K562 (cell line): Measurements from ENCODE around the gene FMO3. TPM values are rescaled to one million over a fixed set of nuclear protein-coding genes. Genes with fewer than 3 reads are reported as not detected.

ENCODE experiments used
- ATAC-seq: fragments of 200-7000 bp; cut with Tn5 transposase; 3 replicates; pipeline ENCODE4 v1.9.1; 2020; ENCODE audit warnings: moderate library complexity
- BruUV-seq: library from RNA; stranded (reverse); fragments of 400-500 nt; replicated peaks from 2 replicates; lab custom pipeline; 2021; lab: Mats Ljungman, UMichigan
- CTCF ChIA-PET: fragments of 300-600 bp; formaldehyde crosslinking; extraction: SDS; loops from one replicate; lab custom pipeline; 2021; ENCODE audit warnings: low intra/inter-chr PET ratio; lab: Yijun Ruan, JAX
- POLR2A ChIA-PET: fragments of 300-600, 350-650 bp; sonication (Branson Sonifier 250); formaldehyde crosslinking; extraction: SDS; loops from one replicate; lab custom pipeline; 2021; ENCODE audit warnings: antibody characterized with exemption, inconsistent platforms; lab: Yijun Ruan, JAX
- DNase-seq, 4 experiments: peaks; one replicate each; pipeline versions ENCODE4 v3.0.0 to v3.0.0-alpha.2; 2011 to 2018; ENCODE audit warnings: low spot score in 3 of 4, mixed read lengths in 3 of 4; ENCODE audit errors: extremely low read depth in 1 of 4
- FAIRE-seq: peaks from 2 replicates; lab custom pipeline; 2011; peaks lifted over from hg19 to GRCh38; lab: Jason Lieb, UNC
- H2AFZ ChIP-seq: 2 replicates; pipeline ENCODE4 v1.6.0; 2011; ENCODE audit warnings: low read depth, low read length, control low read depth, inconsistent platforms
- H3K27ac ChIP-seq: fragments of 200-600 bp; 3 replicates; pipeline ENCODE4 v1.8.0; 2011; ENCODE audit warnings: low read depth, mild to moderate bottlenecking, control low read depth, inconsistent platforms, low read length, moderate library complexity, mixed read lengths; ENCODE audit errors: extremely low read depth
- H3K27me3 ChIP-seq, 2 experiments: fragments of 300-600 bp in 1 of 2; 2 replicates in 1 of 2; 3 replicates in 1 of 2; pipeline versions ENCODE4 v1.6.0 to v1.8.0; 2011; ENCODE audit warnings: inconsistent platforms in 2 of 2, low read length in 2 of 2, mild to moderate bottlenecking in 1 of 2, mixed read lengths in 1 of 2, moderate library complexity in 1 of 2; ENCODE audit not compliant: control insufficient read depth in 2 of 2, insufficient read depth in 2 of 2
- H3K36me3 ChIP-seq: fragments of 300-600 bp; 3 replicates; pipeline ENCODE4 v1.8.0; 2011; ENCODE audit warnings: mild to moderate bottlenecking, low read length, inconsistent platforms; ENCODE audit not compliant: control insufficient read depth, insufficient read depth
- H3K4me1 ChIP-seq, 2 experiments: fragments of 200-600 bp in 1 of 2; replicated peaks in 1 of 2; 2 replicates in 1 of 2; 3 replicates in 1 of 2; pipeline versions ENCODE4 v1.5.1 to v1.8.0; 2011; ENCODE audit warnings: inconsistent platforms in 2 of 2, low read length in 2 of 2, mild to moderate bottlenecking in 1 of 2, mixed read lengths in 1 of 2, moderate library complexity in 1 of 2; ENCODE audit not compliant: control insufficient read depth in 2 of 2, insufficient read depth in 2 of 2
- H3K4me2 ChIP-seq: 2 replicates; pipeline ENCODE4 v1.6.1; 2011; ENCODE audit warnings: low read length, control low read depth, inconsistent platforms, mixed read lengths; ENCODE audit not compliant: insufficient read depth
- H3K4me3 ChIP-seq: fragments of 200-600 bp; sonication (generic), shearing (Covaris generic); 2 replicates; pipeline ENCODE4 v1.5.1; 2016; ENCODE audit warnings: control low read depth, inconsistent platforms
- H3K79me2 ChIP-seq: fragments of 200-600 bp; 3 replicates; pipeline ENCODE4 v1.8.0; 2011; ENCODE audit warnings: low read length, inconsistent platforms; ENCODE audit not compliant: control insufficient read depth, insufficient read depth
- H3K9ac ChIP-seq, 2 experiments: 2 replicates each; pipeline versions ENCODE4 v1.6.0 to v1.6.1; 2011; ENCODE audit warnings: low read depth in 2 of 2, low read length in 2 of 2, control low read depth in 1 of 2, inconsistent platforms in 1 of 2, mild to moderate bottlenecking in 1 of 2, mixed read lengths in 1 of 2; ENCODE audit not compliant: insufficient read depth in 1 of 2
- H3K9me1 ChIP-seq: one replicate; pipeline ENCODE4 v1.6.0; 2011; ENCODE audit warnings: inconsistent platforms, mild to moderate bottlenecking, low read length, moderate library complexity; ENCODE audit not compliant: control insufficient read depth, insufficient read depth
- H3K9me3 ChIP-seq: replicated peaks from 2 replicates; pipeline ENCODE4 v1.5.1; 2011; ENCODE audit warnings: low read depth, low read length, inconsistent platforms; ENCODE audit not compliant: control insufficient read depth, insufficient read depth
- H4K20me1 ChIP-seq: replicated peaks from 2 replicates; pipeline ENCODE4 v1.6.1; 2011; ENCODE audit warnings: low read length, inconsistent platforms, mixed read lengths; ENCODE audit not compliant: control insufficient read depth, insufficient read depth
- ARID1B ChIP-seq: fragments of 450-650 bp; IDR thresholded peaks from 2 replicates; pipeline ENCODE4 v1.6.1; 2016; ENCODE audit warnings: antibody characterized with exemption, mild to moderate bottlenecking, inconsistent platforms
- BRF1 ChIP-seq: IDR thresholded peaks from 3 replicates; pipeline ENCODE4 v1.6.1; 2011; ENCODE audit warnings: borderline replicate concordance, mild to moderate bottlenecking; ENCODE audit not compliant: insufficient read length; ENCODE audit errors: extremely low read depth
- CBFA2T2 ChIP-seq: fragments of 450-650 bp; conservative IDR thresholded peaks from 2 replicates; pipeline ENCODE4 v1.6.1; 2017; ENCODE audit warnings: mild to moderate bottlenecking
- RBBP5 ChIP-seq: fragments of 200-600 bp; sonication (generic); IDR thresholded peaks from 2 replicates; pipeline ENCODE4 v1.6.1; 2012; ENCODE audit warnings: borderline replicate concordance, mild to moderate bottlenecking, low read length, control low read depth, inconsistent platforms; ENCODE audit not compliant: insufficient read depth, poor library complexity, severe bottlenecking
- TRIM28 ChIP-seq: fragments of 450-650 bp; IDR thresholded peaks from 2 replicates; pipeline ENCODE4 v1.6.1; 2017
- ZNF197 ChIP-seq: fragments of 200-800 bp; sonication (Bioruptor generic); IDR thresholded peaks from 2 replicates; pipeline ENCODE4 v1.6.1; 2016; ENCODE audit warnings: low read depth, missing genetic modification characterization, missing compliant biosample characterization
- WGBS: fragments of 100-300 bp; shearing (Covaris generic); methylation state at CpG from one replicate; pipeline ENCODE4 v1.1.6; 2016; ENCODE audit warnings: low coverage, mixed read lengths; ENCODE audit not compliant: insufficient coverage; ENCODE audit errors: missing lambda C conversion rate; 5-methylcytosine and 5-hydroxymethylcytosine counted together
- in situ Hi-C: fragments of 300-500 bp; cut with MboI; formaldehyde crosslinking; loops from 4 replicates; pipeline ENCODE4 v1.15.0; 2018; ENCODE audit warnings: inconsistent platforms, mixed read lengths
- intact Hi-C: fragments of 100-400 bp; cut with micrococcal nuclease; formaldehyde crosslinking; loops from 2 replicates; pipeline ENCODE4 v1.14.2; 2022
- polyA plus RNA-seq, 8 experiments: library from polyadenylated mRNA; depleted of rRNA in 4 of 8; stranded (reverse) in 5 of 8; unstranded in 3 of 8; fragments of >200 nt; fragmentation: Nextera tagmentation in 2 of 8; fragmentation: Illumina TruSeq in 1 of 8; extraction: Ambion mirVana in 2 of 8; extraction: Trizol in 1 of 8; gene quantifications; 2 replicates each; pipeline versions ENCODE4 v1.2.1 to v1.2.3, GENCODE V29; 2011 to 2014; ENCODE audit warnings: inconsistent platforms in 1 of 8, missing spikeins in 1 of 8
- total RNA-seq, 7 experiments: library from RNA; depleted of rRNA in 6 of 7; stranded (reverse); fragments of >200 nt in 6 of 7; fragmentation: Illumina TruSeq in 2 of 7; extraction: Trizol in 2 of 7; gene quantifications; 2 replicates each; pipeline versions ENCODE4 v1.2.1 to v1.2.3, GENCODE V29; 2011 to 2021; ENCODE audit warnings: low replicate concordance in 1 of 7
- TF ChIP-seq, protein P1 (sequence below): IDR thresholded peaks from 2 replicates; pipeline ENCODE4 v1.6.1; 2011; ENCODE audit warnings: borderline replicate concordance, low read depth, mild to moderate bottlenecking, moderate library complexity, low read length; ENCODE audit not compliant: insufficient read depth, poor library complexity, severe bottlenecking

FMO3 gene
- total and polyA plus RNA-seq, 9 of the 15 experiments (the other 6 are each of a cell fraction or from before 2014, with no cell fraction given), result not detected

DNA sequence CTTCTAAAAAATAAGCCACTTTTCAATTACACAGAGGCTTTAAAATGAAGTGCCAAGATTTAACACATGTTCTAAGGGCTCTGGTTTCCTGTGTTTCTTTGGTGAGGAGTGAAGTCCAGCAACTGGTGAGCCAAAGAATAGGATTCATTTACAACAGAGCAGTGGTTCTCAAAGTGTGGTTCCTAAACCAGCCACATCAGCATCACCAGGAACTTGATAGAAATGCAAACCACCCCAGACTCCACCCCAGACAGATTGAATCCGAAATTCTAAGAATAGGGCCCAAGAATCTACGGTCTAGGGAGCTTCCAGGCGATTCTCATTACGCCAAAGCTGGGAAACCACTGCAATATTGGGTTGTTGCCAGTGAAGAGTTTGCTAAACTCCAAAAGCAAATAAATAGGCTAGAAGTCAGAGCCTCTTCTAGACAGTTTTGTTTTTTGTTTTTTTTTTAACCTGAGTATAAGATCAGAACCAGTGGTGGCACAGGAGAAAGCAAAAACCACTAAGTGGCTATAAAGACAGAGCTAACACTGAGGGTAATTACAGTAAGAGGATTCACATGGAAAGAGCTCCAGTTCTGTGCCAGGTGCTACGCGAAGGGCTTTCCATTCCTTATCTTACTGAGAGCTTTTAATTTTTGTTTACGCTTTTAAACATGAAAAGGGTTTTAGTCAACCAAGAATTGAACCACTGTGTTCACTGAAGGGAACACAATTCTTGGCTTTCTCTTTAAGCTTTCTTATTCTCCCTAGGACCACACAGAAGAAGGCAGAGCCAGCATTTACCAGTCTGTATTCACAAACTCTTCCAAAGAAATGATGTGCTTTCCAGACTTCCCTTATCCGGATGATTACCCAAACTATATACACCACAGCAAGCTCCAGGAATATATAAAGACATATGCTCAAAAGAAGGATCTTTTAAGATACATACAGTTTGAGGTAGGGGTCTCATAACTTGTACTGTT, 52.0 kb downstream of the FMO3 start:
- Histone ChIP-seq H3K9me1 (no peaks in the 10 kb centered on the region), H3K36me3 (no peaks in the 10 kb centered on the region), H3K4me3 (no peak overlapping the region), H4K20me1 (no peaks in the 10 kb centered on the region), H3K9me3 (0 out of 2 replicates have a peak, but pooled peaks cover 2% of the 10 kb centered on the region)
- no TSS peak for BruUV-seq
- intact Hi-C loops (no loop called here), in situ Hi-C loops (no loop called here)
- ATAC-seq, result no peak
- POLR2A ChIA-PET, result no interaction called here
- WGBS, result under 1% methylated on average over 8 of the region's 8 CpGs
- TF ChIP-seq TRIM28, result no peak
- TF ChIP-seq ARID1B, result no peak
- TF ChIP-seq, protein P1, sequence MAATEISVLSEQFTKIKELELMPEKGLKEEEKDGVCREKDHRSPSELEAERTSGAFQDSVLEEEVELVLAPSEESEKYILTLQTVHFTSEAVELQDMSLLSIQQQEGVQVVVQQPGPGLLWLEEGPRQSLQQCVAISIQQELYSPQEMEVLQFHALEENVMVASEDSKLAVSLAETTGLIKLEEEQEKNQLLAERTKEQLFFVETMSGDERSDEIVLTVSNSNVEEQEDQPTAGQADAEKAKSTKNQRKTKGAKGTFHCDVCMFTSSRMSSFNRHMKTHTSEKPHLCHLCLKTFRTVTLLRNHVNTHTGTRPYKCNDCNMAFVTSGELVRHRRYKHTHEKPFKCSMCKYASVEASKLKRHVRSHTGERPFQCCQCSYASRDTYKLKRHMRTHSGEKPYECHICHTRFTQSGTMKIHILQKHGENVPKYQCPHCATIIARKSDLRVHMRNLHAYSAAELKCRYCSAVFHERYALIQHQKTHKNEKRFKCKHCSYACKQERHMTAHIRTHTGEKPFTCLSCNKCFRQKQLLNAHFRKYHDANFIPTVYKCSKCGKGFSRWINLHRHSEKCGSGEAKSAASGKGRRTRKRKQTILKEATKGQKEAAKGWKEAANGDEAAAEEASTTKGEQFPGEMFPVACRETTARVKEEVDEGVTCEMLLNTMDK, result no peak
- no peak for TF ChIP-seq BRF1
- no peak for TF ChIP-seq ZNF197 (CRISPR knock-in tag)
- no peak for TF ChIP-seq RBBP5
- TF ChIP-seq CBFA2T2, result no peak
- TF ChIP-seq, all 486 proteins: peak for 0
- no peak for DNase-seq
- Histone ChIP-seq H3K9ac (no peak overlapping the region), H3K27me3 (no peaks in the 10 kb centered on the region), H3K4me1 (no peaks in the 10 kb centered on the region), H3K27ac (no peak overlapping the region), H3K4me2 (no peak overlapping the region), H2AFZ (no peak overlapping the region), H3K79me2 (no peaks in the 10 kb centered on the region)
- FAIRE-seq, result no peak
- CTCF ChIA-PET, result no interaction called here
